Right ventricle myocardium inferior (tissue), 1 donor: ENCODE data around the gene ATP1B1. TPM values are rescaled to one million over a fixed set of nuclear protein-coding genes. Genes with fewer than 3 reads are reported as not detected.

Experiments used
- ATAC-seq: fragments of 200-7000 bp; cut with Tn5 transposase; one replicate; pipeline ENCODE4 v1.9.1; 2020; ENCODE audit warnings: mild to moderate bottlenecking, moderate library complexity
- DNase-seq: peaks from one replicate; pipeline ENCODE4 v3.0.0; 2021; ENCODE audit errors: missing footprints
- intact Hi-C: fragments of 100-400 bp; cut with DNase I; formaldehyde crosslinking; loops from one replicate; pipeline ENCODE4 v1.11.0; 2022
- total RNA-seq: library from RNA; stranded (reverse); fragmentation: NEBNext Ultra II Directional; extraction: Animal tissue kit (Norgen Biotek cat#: 25700); gene quantifications from one replicate; pipeline ENCODE4 v1.2.1, GENCODE V29; 2021
- donor health status: DM: no; HTN: yes; CAD: no; lungs with severe emphysema.

The ATP1B1 gene
- total RNA-seq, 1 donor from 2014 or later: 335 TPM

DNA sequence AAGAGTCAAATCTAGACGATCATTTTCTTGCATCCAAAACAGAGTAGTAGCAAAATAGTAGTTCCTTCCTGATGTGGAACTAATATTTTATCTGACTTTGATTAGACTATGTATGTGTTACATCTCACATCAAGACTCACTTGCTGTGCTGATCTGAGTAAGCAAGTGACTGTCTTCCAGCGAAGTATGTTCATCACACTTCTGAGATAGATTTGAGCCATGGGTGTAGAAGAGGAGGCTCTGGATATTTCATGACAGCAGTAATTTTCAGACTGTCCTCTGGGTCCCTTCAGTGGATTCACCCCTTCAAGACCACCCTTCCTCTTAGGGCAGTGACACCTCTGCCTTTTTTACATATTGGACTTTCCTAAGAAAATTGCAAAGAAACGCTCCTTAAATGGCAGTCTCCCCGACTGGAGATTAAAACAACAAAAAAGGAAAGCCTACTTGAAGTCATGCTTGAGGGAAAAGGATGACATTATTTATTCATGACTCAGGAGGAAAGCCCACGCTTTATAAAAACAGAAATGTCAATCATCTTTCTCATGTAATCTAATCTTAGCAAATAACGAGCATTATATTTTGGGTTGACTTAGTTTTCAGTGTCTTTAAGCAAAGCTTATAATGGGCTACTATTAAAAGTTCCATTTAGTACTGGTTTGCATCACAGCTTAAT, 22.8 kb downstream of the ATP1B1 start:
- ATAC-seq (no peak), DNase-seq (no peak)
- intact Hi-C loops: no loop called here

- intact Hi-C loops: loop anchor here (5.0 kb wide), 1 partner anchor 518 kb away; no protein-coding TSS in a partner anchor
- DNase-seq: no peak
- ATAC-seq: no peak
Measured at GRCh38 chr1:169130683-169131082, 24.2 kb downstream of the ATP1B1 start.

DNA sequence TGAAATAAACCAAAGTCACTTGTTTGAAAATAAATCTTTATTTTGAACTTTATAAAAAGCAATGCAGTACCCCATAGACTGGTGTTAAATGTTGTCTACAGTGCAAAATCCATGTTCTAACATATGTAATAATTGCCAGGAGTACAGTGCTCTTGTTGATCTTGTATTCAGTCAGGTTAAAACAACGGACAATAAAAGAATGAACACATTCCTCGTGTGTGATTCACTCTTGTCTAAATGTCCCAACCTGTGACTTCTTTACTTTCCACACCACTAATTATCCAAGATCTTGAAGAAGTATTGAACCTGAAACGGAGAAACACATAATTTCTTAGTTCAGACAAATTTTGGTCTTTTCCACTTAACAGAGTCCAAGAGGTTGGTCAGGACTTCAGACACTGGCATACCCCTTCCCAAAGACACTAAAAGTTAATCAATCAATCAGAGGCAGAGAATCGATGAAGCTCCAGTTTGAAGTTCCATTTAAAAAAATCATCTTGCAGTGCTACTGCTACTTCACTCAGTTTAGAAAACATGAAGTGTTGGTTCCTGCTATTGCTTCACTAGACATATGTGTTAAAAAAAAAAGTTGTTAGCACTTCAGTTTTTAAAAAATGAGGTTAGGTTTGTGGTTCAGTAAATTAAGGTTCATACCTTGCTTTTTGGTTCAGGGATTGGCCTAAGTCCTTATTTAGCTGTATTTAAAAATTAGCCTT, 26.2 kb downstream of the ATP1B1 start:
- DNase-seq (no peak), ATAC-seq (no peak)
- intact Hi-C loops: loop anchor here (5.0 kb wide), 1 partner anchor 520 kb away; no protein-coding TSS in a partner anchor

DNA sequence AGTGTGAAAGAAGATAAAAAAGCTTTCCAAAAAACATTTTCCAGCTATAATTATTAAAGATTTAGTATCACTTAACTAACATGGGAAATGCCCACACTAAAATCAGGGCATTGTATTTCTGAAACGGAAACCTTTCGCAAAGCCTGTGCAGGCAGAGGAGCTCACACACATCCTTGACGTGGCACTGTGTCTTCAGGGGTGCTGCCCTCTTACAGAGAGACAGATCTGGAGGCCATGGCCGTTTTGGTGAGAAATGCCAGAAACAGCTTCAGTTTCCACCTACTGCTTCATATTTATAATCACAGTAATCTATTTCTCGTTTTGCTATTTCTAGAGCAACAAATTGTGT, 26.7 kb downstream of the ATP1B1 start:
- DNase-seq (no peak), ATAC-seq (no peak)
- intact Hi-C loops: loop anchor here (5.0 kb wide), 1 partner anchor 521 kb away; no protein-coding TSS in a partner anchor

- intact Hi-C loops: loop anchor here (5.0 kb wide), 1 partner anchor 522 kb away; no protein-coding TSS in a partner anchor
- ATAC-seq (no peak), DNase-seq (no peak)
Measured at GRCh38 chr1:169133801-169134502, 27.5 kb downstream of the ATP1B1 start.

DNA sequence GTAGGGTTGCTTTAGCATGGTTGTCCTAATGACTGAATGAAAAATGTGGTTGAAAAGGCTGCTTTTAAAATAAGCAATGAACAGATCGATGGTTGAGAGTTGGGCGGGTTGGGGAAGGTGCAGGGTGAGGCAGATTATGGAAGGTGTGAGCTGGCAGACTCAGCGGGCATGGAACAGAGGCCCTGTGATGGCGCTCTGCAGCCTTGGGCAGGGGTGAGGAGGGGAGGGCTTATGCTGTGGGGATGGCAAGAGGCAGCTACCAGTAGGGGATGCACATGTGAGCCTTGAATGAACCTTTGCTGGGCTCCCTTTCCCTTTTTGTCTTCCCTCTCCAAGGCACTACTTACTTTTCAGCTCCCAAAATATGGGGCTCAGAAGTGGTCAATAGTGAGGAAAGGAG, 30.9 kb downstream of the ATP1B1 start:
- no peak for DNase-seq
- no peak for ATAC-seq
- intact Hi-C loops: no loop called here

DNA sequence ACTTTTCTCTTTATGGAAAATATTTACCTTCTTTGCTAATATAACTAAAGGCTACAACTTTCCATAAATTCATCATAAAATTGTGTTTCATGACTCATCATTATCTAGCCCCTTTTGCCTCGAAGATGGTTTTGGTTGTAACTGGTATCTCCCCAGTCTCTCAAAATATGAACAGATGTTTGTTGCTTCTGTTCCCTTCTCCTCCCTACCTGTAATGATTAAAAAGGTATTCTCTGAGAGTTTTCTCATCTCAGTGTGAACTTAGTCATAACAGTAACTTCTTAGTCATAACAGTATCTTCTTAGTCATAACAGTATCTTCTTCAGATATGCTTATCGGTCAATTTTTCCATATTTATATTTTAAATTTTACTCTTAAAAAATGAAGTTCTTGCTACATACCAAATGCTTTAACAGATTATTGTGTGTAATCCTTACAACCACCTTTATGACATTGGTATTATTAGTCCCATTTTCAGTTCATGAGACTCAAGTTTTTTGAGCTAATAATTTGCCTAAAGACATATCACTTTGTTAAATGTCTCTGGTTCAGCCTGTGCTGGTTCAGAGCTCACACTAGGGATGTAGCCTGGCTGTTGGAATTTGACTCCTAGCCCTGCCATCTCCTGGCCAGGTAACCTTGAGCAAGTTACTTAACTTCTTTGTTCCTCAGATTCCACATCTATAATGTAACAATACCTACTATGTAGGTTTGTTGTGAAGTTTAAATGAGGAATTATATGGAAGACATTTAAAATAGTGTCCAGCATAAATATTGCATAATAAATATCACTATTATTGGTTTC, 32.6 kb downstream of the ATP1B1 start:
- ATAC-seq (no peak), DNase-seq (no peak)
- intact Hi-C loops: no loop called here

GRCh38 chr1:169141356-169141755, 34.9 kb downstream of the ATP1B1 start:
- DNase-seq (no peak), ATAC-seq (no peak)
- intact Hi-C loops: no loop called here

GRCh38 chr1:169142129-169142528, 35.6 kb downstream of the ATP1B1 start:
- ATAC-seq (no peak), DNase-seq (no peak)
- intact Hi-C loops: no loop called here

DNA sequence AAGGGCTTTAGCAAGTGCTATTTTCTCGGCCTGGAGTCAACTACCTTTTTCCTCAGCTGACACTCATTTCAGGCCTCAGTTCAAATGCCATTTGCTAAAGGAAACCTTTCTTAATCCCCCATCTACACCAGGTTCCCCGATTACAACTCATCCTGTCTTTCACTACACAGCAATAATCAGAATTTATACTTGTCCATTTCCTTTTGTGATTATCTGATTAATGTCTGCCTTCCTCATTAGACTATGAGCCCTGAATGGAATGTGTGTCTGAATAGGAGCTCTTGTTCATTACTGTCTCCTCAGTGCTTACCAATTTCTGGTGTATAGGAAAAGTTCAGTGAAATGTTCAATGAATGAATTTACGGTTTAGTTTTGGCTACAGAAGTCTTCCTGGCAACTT, 36.9 kb downstream of the ATP1B1 start:
- DNase-seq: no peak
- intact Hi-C loops: no loop called here

DNA sequence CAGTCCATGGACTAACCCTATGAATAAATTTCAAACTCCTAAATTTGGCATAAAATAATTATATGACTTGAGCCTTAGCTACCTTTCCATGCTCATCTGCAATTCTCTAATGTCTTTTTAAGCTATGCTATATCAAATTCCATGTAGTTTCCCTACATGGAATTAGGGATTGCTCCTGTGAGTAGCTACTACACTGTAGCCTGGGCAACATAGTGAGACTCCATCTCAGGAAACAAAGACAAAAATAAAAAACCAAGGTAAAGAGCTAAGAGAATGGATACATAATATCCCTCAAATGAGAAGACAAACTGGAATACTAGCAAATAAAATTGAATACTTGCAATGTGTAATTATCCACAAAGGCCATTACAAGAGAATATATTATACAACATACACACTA, 37.5 kb downstream of the ATP1B1 start:
- intact Hi-C loops: no loop called here
- ATAC-seq: no peak
- DNase-seq: no peak

More for the DNA sequence above, 36.9 kb downstream of the ATP1B1 start:
- ATAC-seq: no peak

DNA sequence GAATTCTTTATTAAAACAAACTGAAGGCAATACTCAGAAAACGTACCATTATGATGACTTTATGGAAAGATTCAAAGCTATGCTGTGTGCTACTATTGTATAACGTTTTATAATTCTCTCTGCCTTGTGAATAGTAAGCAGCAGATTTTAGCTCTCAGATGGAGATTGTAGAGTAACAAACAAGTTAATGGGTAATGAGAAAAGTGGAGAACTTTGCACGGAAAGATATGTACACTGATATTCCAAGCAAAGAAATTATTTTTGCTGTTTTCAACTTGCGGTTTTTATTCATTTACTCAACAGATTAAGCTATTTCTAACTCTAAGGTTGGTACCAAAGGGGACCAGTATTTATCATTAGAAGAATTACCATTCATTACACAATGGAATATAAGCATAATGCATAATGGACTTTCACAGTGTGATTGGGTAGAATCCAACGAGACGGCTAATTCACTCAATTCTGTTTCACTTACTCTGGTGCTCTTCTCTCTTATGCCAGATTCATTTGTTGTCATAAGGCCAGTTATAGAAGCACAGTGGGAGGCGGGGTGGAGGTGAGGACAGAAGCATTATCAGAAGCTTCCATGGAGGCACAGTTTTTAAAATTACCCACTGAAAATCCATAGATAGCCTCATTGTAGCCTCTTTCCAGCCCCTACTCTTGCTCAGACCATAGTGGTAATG, 38.6 kb downstream of the ATP1B1 start:
- intact Hi-C loops: no loop called here
- no peak for ATAC-seq
- DNase-seq: no peak

- DNase-seq (no peak), ATAC-seq (no peak)
- intact Hi-C loops: no loop called here
Measured at GRCh38 chr1:169146576-169147214, 40.2 kb downstream of the ATP1B1 start.

GRCh38 chr1:169148472-169149252, 42.2 kb downstream of the ATP1B1 start:
- ATAC-seq (no peak), DNase-seq (no peak)
- intact Hi-C loops: no loop called here

- ATAC-seq: no peak
- no peak for DNase-seq
- intact Hi-C loops: no loop called here
Measured at GRCh38 chr1:169149555-169150286, 43.2 kb downstream of the ATP1B1 start.

- DNase-seq (no peak), ATAC-seq (no peak)
- intact Hi-C loops: no loop called here
Measured at GRCh38 chr1:169150641-169151337, 44.3 kb downstream of the ATP1B1 start.
